HEK293T (cell line): Measurements from ENCODE around the gene ANKRD13B.

Source experiments
- HDGF ChIP-seq: fragments of 450-650 bp; IDR thresholded peaks from 2 replicates; pipeline ENCODE4 v1.6.1; 2017; ENCODE audit warnings: antibody characterized with exemption, borderline replicate concordance
- L3MBTL2 ChIP-seq: fragments of 450-650 bp; conservative IDR thresholded peaks from 2 replicates; pipeline ENCODE4 v1.6.1; 2016; ENCODE audit warnings: mild to moderate bottlenecking
- SP1 ChIP-seq: fragments of 450-650 bp; IDR thresholded peaks from 2 replicates; pipeline ENCODE4 v1.6.1; 2017

DNA sequence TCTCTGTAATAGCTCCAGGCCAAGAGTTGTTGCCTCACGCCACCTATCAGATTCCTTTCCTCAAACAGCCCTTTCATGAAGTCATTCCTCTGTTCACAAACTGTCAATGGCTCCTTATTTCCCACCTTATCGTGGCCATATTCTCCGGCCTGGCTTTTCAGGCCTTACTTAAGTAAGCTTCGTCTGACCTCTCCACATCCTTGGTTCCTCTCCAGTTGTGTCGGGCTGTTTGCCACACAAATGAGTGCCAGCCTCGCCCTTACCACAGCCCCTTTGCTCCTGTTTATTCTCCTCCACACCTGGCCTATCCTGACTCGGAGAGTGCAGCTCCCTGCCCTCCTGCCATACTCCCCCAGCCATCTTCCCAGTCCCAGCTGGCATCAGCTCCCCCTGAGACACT is 22.4 kb upstream of the ANKRD13B start:
- TF ChIP-seq SP1 (no peak), L3MBTL2 (no peak), HDGF (no peak)
